ENCODE results near the gene MT1F.

Gene MT1F

GRCh38 chr16:56625943-56626654 is 31.7 kb upstream of the MT1F start:
- no peak for DNase-seq (ENCODE audit: low read depth in 2 of 2)

- DNase-seq (ENCODE audit: low read depth in 2 of 2), result no peak
Measured at GRCh38 chr16:56626685-56627084, 31.1 kb upstream of the MT1F start.

- no peak for DNase-seq (ENCODE audit: low read depth in 2 of 2)
Measured at GRCh38 chr16:56628486-56629350, 29.0 kb upstream of the MT1F start.

- no peak for DNase-seq (ENCODE audit: low read depth in 2 of 2)
Measured at GRCh38 chr16:56629531-56629930, 28.2 kb upstream of the MT1F start.

- no peak for DNase-seq (ENCODE audit: low read depth in 2 of 2)
Measured at GRCh38 chr16:56630134-56630533, 27.6 kb upstream of the MT1F start.

GRCh38 chr16:56631197-56631596 is 26.6 kb upstream of the MT1F start:
- DNase-seq (ENCODE audit: low read depth in 2 of 2), result no peak

- DNase-seq (ENCODE audit: low read depth in 2 of 2), result no peak
Measured at GRCh38 chr16:56631832-56632155, 26.0 kb upstream of the MT1F start.

GRCh38 chr16:56632156-56632847 is 25.5 kb upstream of the MT1F start, which contains the start of gene MT1M:
Gene MT1M (plus strand): TSS chr16:56632659. CDS start chr16:56632732, 73 bp downstream.
- DNase-seq (ENCODE audit: low read depth in 2 of 2), result no peak

GRCh38 chr16:56632848-56633365 is 24.9 kb upstream of the MT1F start:
- DNase-seq (ENCODE audit: low read depth in 2 of 2), result no peak

GRCh38 chr16:56633535-56633934 is 24.2 kb upstream of the MT1F start:
- DNase-seq (ENCODE audit: low read depth in 2 of 2), result no peak

GRCh38 chr16:56634715-56635440 is 22.9 kb upstream of the MT1F start:
- DNase-seq (ENCODE audit: low read depth in 2 of 2), result no peak

GRCh38 chr16:56635441-56635967 is 22.3 kb upstream of the MT1F start:
- no peak for DNase-seq (ENCODE audit: low read depth in 2 of 2)

- no peak for DNase-seq (ENCODE audit: low read depth in 2 of 2)
Measured at GRCh38 chr16:56636616-56637413, 20.9 kb upstream of the MT1F start.

GRCh38 chr16:56637814-56638750 is 19.7 kb upstream of the MT1F start, which contains the start of gene MT1A:
Gene MT1A (plus strand): TSS chr16:56638666. CDS start chr16:56638739, 73 bp downstream.
- no peak for DNase-seq (ENCODE audit: low read depth in 2 of 2)

GRCh38 chr16:56639045-56639444 is 18.7 kb upstream of the MT1F start:
- no peak for DNase-seq (ENCODE audit: low read depth in 2 of 2)

GRCh38 chr16:56640076-56640475 is 17.7 kb upstream of the MT1F start:
- DNase-seq (ENCODE audit: low read depth in 2 of 2), result no peak

- DNase-seq (ENCODE audit: low read depth in 2 of 2), result no peak
Measured at GRCh38 chr16:56641166-56641565, 16.6 kb upstream of the MT1F start.

GRCh38 chr16:56643080-56643778 is 14.5 kb upstream of the MT1F start:
- peak; percentile 79 for DNase-seq (ENCODE audit: low read depth in 2 of 2)

GRCh38 chr16:56643833-56644232 is 13.9 kb upstream of the MT1F start:
- DNase-seq (ENCODE audit: low read depth in 2 of 2), result no peak

Measured in stimulated activated CD8-positive, alpha-beta memory T cell treated with anti-CD3 and anti-CD28 coated beads, Interleukin-15, amount 100 ng/mL, for 48 hours (primary cell).